HepG2 (cell line): ENCODE measurements around the gene CHRNA5.
"Not testable (repeated sequence)": the region's sequence is repeated elsewhere in the genome, so short reads cannot be mapped to it uniquely, and the experiment has no call there.

Experiments
- HMG20B ChIP-seq: conservative IDR thresholded peaks from 2 replicates; pipeline ENCODE4 v1.6.1; 2016; ENCODE audit warnings: missing genetic modification reagents, missing compliant biosample characterization
- HOXA3 ChIP-seq: sonication (generic); formaldehyde crosslinking; IDR thresholded peaks from 2 replicates; pipeline ENCODE4 v1.5.0; 2020; ENCODE audit warnings: missing genetic modification reagents
- JUNB ChIP-seq: sonication (generic); formaldehyde crosslinking; IDR thresholded peaks from 2 replicates; pipeline ENCODE4 v1.8.0; 2022; ENCODE audit warnings: missing genetic modification reagents, mild to moderate bottlenecking, borderline replicate concordance
- NBN ChIP-seq: fragments of 450-650 bp; conservative IDR thresholded peaks from 2 replicates; pipeline ENCODE4 v1.6.1; 2017
- POLR2A ChIP-seq, 2 experiments: IDR thresholded peaks; 2 replicates each; pipeline ENCODE4 v1.6.1; 2011; ENCODE audit warnings: low read depth in 2 of 2, low read length in 2 of 2, mild to moderate bottlenecking in 1 of 2, moderate library complexity in 1 of 2; ENCODE audit not compliant: insufficient read depth in 1 of 2
- ZFX ChIP-seq: sonication (generic); formaldehyde crosslinking; IDR thresholded peaks from 2 replicates; pipeline ENCODE4 v1.4.0; 2020; ENCODE audit warnings: mild to moderate bottlenecking, low read depth, missing genetic modification reagents, moderate library complexity
- ZNF253 ChIP-seq: sonication (generic); formaldehyde crosslinking; IDR thresholded peaks from 2 replicates; pipeline ENCODE4 v1.8.0; 2022; ENCODE audit warnings: mild to moderate bottlenecking, missing genetic modification reagents, borderline replicate concordance
- TF ChIP-seq, protein P1 (sequence below): sonication (generic); formaldehyde crosslinking; IDR thresholded peaks from 2 replicates; pipeline ENCODE4 v1.5.1; 2020; ENCODE audit warnings: missing genetic modification reagents, mild to moderate bottlenecking, borderline replicate concordance
- TF ChIP-seq, protein P2 (sequence below): sonication (generic); formaldehyde crosslinking; IDR thresholded peaks from 2 replicates; pipeline ENCODE4 v1.9.0; 2021; ENCODE audit warnings: missing genetic modification reagents, borderline replicate concordance
- TF ChIP-seq, protein P3 (sequence below): sonication (generic); formaldehyde crosslinking; IDR thresholded peaks from 2 replicates; pipeline ENCODE4 v1.4.0; 2020; ENCODE audit warnings: missing genetic modification reagents, borderline replicate concordance
- TF ChIP-seq, protein P4 (sequence below): sonication (generic); formaldehyde crosslinking; IDR thresholded peaks from 2 replicates; pipeline ENCODE4 v1.5.0; 2020; ENCODE audit warnings: mild to moderate bottlenecking, missing genetic modification reagents, moderate library complexity

DNA sequence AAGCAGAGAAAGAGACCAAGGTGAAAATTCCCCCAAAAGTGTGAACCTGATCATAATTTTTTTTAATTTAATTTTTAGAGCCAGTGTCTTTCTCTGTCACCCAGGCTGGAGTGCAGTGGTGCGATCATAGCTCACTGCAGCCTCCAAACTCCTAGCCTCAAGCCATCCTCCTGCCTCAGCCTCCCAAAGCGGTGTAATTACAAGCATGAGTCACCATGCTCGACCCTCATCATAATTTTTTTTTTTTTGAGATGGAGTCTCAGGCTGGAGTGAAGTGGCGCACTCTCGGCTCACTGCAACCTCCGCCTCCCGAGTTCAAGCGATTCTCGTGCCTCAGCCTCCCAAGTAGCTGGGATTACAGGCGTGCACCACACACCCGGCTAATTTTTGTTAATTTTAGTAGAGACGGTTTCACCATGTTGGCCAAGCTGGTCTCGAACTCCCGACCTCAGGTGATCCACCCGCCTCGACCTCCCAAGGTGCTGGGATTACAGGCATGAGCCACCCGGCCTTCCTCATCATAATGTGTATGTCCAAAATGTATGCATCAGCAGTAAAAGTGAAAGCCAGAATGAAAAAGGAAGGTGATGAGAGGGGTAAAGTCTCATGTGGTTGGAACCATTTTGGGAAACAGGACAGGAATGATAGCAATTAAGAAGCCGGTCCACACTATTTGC lies 25.7 kb upstream of the CHRNA5 start:
- TF ChIP-seq, protein P1, sequence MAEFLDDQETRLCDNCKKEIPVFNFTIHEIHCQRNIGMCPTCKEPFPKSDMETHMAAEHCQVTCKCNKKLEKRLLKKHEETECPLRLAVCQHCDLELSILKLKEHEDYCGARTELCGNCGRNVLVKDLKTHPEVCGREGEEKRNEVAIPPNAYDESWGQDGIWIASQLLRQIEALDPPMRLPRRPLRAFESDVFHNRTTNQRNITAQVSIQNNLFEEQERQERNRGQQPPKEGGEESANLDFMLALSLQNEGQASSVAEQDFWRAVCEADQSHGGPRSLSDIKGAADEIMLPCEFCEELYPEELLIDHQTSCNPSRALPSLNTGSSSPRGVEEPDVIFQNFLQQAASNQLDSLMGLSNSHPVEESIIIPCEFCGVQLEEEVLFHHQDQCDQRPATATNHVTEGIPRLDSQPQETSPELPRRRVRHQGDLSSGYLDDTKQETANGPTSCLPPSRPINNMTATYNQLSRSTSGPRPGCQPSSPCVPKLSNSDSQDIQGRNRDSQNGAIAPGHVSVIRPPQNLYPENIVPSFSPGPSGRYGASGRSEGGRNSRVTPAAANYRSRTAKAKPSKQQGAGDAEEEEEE = not testable (repeated sequence)
- TF ChIP-seq, protein P2, sequence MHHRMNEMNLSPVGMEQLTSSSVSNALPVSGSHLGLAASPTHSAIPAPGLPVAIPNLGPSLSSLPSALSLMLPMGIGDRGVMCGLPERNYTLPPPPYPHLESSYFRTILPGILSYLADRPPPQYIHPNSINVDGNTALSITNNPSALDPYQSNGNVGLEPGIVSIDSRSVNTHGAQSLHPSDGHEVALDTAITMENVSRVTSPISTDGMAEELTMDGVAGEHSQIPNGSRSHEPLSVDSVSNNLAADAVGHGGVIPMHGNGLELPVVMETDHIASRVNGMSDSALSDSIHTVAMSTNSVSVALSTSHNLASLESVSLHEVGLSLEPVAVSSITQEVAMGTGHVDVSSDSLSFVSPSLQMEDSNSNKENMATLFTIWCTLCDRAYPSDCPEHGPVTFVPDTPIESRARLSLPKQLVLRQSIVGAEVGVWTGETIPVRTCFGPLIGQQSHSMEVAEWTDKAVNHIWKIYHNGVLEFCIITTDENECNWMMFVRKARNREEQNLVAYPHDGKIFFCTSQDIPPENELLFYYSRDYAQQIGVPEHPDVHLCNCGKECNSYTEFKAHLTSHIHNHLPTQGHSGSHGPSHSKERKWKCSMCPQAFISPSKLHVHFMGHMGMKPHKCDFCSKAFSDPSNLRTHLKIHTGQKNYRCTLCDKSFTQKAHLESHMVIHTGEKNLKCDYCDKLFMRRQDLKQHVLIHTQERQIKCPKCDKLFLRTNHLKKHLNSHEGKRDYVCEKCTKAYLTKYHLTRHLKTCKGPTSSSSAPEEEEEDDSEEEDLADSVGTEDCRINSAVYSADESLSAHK (CRISPR knock-in tag) = not testable (repeated sequence)
- TF ChIP-seq ZNF253 (CRISPR knock-in tag); HMG20B (CRISPR knock-in tag); ZFX (CRISPR knock-in tag); NBN; HOXA3 (CRISPR knock-in tag); POLR2A (IDR thresholded peaks at IDR 0.05; ENCODE audit: insufficient read depth in 1 of 2, low read depth in 2 of 2, low read length in 2 of 2); JUNB (CRISPR knock-in tag): not testable (repeated sequence)
- TF ChIP-seq, protein P3, sequence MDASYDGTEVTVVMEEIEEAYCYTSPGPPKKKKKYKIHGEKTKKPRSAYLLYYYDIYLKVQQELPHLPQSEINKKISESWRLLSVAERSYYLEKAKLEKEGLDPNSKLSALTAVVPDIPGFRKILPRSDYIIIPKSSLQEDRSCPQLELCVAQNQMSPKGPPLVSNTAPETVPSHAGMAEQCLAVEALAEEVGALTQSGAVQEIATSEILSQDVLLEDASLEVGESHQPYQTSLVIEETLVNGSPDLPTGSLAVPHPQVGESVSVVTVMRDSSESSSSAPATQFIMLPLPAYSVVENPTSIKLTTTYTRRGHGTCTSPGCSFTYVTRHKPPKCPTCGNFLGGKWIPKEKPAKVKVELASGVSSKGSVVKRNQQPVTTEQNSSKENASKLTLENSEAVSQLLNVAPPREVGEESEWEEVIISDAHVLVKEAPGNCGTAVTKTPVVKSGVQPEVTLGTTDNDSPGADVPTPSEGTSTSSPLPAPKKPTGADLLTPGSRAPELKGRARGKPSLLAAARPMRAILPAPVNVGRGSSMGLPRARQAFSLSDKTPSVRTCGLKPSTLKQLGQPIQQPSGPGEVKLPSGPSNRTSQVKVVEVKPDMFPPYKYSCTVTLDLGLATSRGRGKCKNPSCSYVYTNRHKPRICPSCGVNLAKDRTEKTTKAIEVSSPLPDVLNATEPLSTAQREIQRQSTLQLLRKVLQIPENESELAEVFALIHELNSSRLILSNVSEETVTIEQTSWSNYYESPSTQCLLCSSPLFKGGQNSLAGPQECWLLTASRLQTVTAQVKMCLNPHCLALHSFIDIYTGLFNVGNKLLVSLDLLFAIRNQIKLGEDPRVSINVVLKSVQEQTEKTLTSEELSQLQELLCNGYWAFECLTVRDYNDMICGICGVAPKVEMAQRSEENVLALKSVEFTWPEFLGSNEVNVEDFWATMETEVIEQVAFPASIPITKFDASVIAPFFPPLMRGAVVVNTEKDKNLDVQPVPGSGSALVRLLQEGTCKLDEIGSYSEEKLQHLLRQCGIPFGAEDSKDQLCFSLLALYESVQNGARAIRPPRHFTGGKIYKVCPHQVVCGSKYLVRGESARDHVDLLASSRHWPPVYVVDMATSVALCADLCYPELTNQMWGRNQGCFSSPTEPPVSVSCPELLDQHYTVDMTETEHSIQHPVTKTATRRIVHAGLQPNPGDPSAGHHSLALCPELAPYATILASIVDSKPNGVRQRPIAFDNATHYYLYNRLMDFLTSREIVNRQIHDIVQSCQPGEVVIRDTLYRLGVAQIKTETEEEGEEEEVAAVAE (CRISPR knock-in tag) = not testable (repeated sequence)
- TF ChIP-seq, protein P4, sequence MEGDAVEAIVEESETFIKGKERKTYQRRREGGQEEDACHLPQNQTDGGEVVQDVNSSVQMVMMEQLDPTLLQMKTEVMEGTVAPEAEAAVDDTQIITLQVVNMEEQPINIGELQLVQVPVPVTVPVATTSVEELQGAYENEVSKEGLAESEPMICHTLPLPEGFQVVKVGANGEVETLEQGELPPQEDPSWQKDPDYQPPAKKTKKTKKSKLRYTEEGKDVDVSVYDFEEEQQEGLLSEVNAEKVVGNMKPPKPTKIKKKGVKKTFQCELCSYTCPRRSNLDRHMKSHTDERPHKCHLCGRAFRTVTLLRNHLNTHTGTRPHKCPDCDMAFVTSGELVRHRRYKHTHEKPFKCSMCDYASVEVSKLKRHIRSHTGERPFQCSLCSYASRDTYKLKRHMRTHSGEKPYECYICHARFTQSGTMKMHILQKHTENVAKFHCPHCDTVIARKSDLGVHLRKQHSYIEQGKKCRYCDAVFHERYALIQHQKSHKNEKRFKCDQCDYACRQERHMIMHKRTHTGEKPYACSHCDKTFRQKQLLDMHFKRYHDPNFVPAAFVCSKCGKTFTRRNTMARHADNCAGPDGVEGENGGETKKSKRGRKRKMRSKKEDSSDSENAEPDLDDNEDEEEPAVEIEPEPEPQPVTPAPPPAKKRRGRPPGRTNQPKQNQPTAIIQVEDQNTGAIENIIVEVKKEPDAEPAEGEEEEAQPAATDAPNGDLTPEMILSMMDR (CRISPR knock-in tag) = not testable (repeated sequence)
